AML-193 (cell line): ENCODE data around the gene CEP128.
A peak's percentile ranks its signal among the peaks of the same experiment; 100 is the strongest.

Source experiments
- DNase-seq, 2 experiments: peaks; one replicate each; lab custom pipeline; 2025; lab: John Stamatoyannopoulos, UW

The CEP128 gene

DNA sequence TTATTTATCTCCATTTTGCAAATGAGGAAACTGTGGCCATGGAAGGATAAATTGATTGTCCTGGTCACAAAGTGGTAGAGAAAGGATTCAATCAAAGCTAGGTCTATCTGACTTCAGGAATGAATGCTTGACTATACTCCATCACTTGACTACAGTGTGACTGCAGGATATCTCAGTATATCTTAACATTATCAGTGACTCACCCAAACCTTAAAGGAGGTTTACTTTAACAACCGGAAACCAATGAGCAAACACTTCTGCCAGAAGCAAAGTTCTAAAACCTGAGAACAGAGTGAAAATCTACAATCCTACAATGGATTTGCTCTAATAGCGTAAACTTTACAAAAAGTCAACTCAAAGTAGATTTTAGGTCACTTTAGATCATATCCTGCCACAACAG, 277.0 kb downstream of the CEP128 start:
- DNase-seq, result no peak

DNA sequence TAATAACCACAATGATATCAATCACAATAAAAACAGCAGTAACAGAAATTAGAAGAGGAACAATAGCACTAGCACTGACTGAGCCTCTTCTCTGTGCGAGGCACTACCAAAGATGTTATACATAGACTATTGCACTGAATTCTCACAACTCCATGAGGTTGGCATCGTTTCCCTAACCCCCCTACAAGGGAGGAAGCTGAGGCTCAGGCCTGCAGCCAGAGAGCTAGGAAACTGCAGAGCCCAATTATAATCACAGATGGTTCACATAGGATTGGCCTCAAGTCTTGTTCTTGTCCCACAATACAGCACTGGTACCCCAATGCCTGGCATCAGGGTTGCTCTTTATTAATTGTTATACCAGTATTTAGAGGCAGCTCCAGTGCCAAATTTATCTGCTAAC, 278.0 kb downstream of the CEP128 start:
- DNase-seq, result no peak

DNA sequence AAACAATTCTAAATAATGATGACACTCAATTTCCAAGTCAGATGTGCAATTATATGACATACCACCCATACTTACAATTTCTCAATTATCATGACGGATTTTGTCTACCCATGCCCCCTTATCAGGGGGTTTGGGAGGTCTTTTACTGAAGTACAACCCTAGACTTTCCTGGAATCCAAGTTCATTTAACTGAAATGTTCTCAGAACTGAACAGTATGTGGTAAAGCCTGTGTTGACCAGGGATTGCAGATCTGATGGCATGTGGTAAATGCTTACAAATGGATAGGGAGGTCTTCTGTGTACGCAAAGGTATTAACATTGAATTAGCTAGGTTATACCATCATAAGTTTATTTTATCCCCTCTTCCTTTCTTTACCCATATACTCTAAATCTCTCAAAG, 281.8 kb downstream of the CEP128 start:
- DNase-seq, result no peak

DNA sequence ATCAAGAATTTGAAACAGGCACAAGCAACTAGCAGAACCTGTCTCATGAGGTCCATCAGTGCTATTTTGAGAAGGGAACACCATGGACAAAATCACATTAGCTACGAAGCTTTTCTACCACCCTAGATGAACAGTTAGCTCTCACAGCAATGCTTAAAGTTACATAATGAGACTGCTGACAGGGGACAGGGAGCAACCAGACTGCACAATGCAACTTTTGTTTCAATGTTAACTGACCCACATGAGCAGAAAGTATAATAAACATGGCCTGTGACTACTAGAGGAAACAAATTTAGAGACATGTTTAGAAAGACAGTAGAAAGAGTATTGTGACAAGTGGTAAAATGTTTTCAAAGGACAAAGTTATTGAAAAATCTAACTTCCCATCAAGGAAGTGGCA, 282.8 kb downstream of the CEP128 start:
- DNase-seq, result no peak

DNA sequence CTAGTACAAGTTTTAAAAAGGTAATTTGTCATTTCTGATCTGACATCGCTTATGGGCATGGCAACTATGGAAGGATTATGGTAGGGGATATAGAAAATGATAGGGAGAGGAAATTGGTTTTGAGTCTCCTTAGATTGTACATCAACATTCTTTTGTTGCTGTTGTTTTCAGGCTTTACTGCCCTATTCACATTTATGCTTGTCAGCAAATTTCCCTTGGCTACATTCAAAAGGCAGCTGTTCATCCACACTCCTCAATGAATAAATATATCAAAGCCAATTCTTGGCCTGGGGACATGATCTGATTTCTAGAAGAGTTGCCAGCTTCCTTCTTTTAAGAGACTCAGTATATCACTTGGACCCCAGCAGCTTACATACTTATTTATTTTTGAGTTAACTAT, 283.4 kb downstream of the CEP128 start:
- no peak for DNase-seq

DNA sequence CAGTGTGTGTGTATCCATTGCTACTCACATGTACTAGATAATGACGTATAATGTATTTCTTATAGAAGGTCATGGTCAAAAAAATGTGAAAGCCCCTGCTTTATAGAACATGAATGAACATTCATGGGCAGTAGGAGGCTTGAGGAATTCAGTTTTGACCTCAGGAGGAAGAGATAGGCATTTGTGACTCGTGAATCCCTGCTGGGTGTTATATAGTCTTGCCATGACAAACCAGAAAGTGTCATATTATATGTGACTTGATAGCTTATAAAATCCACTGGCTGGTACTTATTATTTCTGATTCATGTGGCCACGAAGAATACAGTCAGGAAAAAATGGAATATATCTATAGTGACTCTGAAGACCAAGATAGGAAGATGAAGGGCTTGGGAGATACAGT, 287.6 kb downstream of the CEP128 start:
- no peak for DNase-seq

DNA sequence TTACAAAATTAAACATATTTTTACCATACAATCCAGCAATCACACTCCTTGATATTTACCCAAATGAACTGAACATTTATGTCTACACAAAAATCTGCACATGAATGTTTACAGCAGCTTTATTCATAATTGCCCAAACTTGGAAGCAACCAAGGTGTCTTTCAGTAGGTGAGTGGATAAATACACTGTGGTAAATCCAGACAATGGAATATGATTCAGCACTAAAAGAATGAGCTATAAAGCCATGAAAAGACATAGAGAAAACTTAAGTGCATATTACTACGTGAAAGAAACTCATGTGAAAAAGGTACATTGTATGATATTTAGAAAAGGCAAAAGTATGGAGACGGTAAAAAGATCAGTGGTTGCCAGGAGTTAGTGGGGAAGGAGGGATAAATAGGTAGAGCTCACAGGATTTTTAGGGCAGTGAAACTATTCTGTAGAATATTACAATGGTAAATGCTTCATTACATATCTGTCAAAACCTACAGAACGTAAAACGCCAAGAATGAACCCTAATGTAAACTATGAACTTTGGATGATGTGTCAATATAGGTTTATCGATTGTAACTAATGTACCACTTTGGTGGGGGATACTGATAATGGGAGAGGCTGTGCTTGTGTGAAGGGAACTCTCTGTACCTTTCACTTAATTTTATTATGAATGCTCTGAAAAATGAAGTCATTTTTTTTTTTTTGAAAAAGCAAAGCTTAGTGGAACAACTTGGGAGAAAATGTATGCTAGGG, 295.7 kb downstream of the CEP128 start:
- DNase-seq, result no peak

DNA sequence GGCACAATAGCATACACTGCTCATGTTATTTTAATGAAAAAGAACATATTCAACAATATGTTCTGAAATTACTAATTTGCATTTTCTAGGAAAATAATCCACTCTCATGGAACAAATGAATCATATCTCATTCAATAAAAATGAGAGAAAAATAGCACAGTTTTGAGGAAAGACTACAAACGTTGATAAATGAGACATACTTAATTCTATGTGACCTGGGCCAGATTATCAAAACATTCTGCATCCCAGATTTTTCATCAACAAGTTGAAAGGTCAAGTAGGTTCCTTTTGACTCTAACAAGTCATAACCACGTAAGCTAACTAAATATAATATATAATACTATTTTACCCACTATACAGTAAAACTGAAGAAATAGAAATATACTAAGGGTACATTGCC, 296.7 kb downstream of the CEP128 start:
- no peak for DNase-seq

DNA sequence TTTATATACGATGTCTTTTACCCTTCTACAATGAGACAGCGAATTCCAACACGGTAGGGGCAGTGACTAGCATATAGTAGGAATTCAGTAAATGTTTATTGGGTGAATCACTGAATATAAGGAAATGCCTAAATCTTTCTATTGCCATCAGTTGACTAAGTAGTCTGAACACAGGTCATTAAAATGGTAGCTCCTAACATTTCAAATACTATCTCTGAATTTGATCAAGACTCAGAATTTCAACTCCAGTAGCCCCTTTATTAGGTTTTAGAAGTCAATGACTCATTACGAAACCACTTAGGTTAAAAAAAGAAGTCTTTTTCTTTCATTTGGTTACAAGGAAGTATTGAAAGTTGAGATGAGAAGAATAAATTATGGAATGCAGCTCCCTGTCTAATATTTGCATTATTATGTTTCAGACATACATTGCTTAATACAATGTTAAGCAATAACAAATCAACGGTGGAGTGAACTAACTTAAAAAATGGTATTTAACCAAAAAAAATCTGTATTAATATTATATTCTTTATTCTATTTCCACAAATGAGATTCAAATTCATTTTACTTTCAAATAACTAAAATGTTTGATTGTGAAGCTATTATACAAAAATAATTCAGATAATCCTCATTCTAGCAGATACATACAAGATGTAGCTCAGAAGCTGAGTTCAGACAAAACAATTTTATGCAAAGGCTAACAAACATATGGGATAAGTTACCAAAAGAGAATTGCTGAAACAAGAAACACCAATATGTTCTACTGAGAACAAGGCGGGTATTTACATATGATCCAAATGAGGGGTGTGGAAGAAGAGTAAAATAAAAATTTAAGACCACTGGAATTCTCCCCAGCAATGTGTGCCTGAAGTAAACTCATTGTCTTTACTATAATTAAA, 302.7 kb downstream of the CEP128 start:
- DNase-seq, result no peak

DNA sequence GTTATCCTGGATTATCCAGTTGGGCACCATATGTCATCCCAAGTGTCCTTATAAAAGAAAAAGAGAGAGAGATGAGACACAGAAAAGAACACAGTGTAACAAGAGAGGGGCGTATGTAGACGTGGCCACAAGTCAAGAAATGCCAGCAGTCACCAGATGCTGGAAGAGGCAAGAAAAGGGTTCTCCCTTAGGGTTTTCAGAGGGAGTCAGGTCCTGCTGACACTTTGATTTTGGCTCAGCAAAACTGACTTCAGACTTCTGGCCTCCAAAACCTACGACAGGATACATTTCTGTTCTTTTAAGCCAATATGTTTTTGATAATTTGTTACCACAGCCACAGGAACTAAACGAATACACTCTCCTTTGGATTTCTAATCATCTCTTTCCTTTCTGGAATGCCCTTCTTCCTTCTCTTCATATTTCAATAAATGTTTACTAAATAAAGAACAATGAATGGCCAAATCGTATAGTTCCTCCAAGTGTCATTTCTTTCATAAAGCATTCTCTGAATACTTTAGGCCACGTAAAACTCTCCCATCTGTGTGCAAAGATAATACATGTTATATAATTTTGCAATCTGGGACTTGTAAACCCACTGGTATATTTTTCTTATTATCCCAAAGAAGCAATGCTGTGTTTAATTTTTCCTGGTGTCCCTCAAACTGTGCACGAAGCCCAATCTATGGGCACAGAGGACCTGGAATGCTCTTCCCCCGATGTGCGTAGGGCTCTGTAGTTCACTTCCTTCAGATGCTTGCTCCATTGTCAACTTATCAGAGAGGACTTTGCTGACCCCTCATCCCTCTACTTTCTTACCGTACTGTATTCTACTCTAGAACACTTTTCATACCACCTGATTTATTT, 303.6 kb downstream of the CEP128 start:
- DNase-seq, result no peak

DNA sequence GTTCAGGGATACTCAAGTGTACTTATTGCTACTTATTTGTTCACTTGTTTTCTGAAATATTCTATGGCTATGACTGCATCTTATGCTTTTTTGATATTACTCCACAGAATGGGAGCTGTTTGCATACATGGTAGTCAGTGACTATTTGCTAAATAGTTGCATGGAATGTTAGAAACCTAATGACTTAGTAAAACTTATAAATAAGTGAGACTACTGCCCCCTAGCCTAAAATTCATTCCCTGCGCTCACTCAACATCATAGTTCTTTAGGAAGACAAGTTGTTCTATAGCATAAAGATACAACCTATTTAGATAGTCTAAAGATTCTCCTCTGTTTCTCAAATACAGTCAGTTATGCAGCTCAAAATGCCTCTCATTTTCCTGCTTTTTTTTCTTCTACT, 305.5 kb downstream of the CEP128 start:
- peak in 1 of 2 experiments; percentile 5 for DNase-seq

DNA sequence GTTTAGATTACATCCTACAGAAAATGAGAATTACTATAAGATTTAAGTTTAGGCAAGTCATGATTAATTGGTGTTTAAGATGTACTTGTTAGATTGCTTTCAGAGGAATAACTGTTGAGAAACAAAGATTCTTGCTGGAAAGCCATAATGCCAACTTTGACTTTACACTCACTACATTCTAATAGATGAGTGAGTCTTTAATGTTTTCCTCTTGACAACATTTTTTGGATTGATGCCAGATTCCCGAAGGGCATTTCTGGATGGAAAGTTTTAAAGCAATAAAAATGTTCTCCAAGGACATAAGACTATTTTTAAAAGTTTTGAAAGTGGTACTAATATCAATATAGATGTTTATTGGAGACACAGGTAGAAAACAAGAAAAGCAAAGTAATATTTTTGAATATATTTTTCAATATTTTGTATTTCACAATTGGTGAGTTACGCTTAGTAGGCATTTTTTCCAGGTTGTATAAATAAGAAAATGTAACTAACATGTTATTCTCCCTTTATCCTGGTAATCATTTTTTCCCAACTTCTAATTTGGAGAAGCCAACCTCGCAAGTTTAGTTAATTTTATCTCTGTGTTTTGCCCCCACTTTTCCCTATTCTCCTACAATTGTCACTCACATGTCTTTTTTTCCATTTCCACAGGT, 307.3 kb downstream of the CEP128 start:
- DNase-seq, result no peak

DNA sequence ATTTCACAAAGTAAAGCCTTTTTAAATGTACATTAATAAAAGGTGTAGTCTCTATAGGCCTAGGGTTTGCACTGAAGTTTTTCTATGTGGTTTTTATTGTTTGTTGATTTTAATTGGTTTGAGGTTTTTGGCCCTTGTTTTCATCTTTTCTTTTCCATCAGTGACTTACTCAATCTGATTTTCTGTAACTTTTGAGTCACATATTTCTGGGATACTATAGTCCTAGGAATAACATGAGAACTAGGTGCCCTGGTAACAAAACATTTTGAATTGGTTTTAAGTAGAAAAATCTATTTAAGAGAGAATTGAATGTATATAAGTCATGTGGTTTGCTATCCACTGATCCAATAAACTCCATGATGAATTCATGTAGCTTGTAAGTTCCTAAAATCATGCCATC, 311.9 kb downstream of the CEP128 start:
- DNase-seq, result no peak

DNA sequence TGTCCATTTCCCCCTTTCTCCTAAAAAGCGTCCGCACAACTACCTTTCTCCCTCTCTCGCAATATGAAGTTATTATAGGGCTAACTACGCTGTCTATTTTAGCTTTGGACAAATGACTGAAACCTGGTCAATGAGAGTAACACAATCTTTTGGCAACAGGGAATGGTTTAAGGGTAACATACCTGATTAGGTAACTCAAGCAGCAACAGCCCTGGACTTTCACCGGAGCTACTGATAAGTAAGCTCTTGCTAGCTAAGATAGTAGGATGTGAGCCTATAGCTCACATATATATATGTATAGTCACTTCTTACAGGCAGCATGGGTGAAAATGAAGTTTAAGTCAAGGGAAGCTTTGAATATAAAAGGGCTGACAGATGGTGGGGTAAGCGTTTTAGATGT, 313.0 kb downstream of the CEP128 start:
- no peak for DNase-seq

DNA sequence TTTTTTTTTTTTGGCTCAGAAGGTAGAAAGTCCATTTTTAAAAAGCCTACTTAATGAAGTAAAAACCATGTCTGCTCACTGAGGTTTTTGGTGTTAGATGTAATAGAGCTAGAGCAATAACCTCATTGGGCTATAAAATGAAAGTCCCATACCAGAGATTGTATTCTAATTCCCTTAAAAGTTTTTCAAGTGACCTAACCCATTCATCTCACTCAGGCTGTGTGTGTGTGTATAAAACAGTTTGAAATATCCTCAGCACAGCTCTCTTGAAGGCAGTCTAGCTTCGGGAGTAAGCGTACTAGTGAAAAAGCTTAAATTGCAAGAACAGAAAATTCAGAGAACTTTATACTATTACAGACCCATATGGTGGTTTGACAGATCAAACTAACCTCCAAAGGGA, 313.8 kb downstream of the CEP128 start:
- DNase-seq, result no peak

DNA sequence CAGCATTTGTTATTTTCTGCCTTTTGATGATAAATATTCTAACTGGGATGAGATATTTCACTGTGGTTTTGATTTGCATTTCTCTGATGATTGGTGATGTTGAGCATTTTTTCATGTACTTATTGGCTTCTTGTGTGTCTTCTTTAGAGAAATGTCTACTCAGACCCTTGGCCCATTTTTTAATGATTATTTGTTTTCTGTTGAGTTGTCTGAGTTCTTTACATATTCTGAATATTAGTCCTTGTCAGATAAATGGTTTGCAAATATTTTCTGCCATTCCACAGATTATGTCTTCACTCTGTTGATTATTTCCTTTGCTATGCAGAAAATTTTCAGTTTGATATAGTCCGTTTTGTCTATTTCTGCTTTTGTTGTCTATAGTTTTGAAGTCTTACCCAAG, 317.0 kb downstream of the CEP128 start:
- no peak for DNase-seq

DNA sequence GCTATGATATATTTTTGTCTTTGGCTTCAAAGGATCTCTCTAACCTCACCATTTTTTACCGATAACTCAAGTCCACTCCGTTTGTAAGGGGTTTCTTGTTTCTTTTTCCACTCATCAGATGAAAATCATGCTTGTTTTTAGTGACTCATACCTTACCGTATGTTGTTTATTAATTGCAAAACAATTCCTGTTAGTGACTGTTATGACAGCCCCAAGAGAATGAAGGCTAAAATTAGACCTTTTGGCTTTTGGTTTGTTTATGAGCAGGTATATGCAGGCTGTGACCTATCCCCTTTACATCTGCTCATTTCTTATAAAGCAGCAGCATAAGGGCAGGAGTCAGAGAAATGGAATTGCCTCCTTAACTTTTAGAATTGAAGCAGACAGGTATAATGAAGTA, 319.8 kb downstream of the CEP128 start:
- DNase-seq, result no peak

DNA sequence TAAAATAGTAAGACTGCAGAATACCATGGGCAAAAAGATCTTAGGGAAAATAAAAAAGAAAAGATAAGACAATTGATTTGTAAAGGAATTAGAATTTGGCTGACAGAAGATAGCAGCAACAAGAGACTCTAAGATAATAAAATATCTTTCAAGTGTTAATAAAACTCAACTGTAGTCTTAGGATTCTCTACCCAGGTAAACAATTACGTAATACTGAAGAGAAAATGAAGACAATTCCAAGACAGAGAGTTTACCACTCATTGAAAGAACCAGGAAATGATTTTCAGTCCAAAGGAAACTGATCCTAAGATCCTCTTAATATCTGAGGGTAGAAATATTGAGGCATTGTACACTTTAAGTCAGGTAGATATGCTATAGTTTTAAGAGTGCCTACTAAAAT, 321.1 kb downstream of the CEP128 start:
- no peak for DNase-seq

DNA sequence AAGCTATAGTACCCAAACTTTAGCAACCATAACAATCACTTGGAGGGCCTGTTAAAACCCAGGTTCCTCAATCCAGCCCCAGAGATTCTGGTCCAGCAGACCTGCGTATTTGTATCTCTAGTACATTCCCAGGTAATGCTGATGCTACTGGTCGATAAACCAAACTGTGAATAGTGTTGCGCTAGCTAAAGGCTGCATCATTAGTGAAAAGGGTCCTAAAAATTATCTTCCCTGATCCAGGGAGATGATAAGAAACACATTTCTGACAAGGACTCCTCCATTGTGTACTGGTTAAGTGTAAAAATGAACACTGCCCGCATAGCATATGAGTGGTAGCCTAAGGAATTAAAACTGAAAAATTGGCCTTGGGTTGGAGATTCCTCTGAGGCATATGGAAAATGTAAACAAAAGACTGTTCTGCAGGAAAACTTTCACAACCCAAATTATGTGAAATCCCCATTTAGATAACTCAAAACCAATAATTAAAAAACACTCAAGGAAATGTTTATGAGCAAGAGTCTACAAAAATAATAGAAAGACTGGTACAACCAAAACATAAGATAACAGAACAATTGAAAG, 322.7 kb downstream of the CEP128 start:
- DNase-seq, result no peak

DNA sequence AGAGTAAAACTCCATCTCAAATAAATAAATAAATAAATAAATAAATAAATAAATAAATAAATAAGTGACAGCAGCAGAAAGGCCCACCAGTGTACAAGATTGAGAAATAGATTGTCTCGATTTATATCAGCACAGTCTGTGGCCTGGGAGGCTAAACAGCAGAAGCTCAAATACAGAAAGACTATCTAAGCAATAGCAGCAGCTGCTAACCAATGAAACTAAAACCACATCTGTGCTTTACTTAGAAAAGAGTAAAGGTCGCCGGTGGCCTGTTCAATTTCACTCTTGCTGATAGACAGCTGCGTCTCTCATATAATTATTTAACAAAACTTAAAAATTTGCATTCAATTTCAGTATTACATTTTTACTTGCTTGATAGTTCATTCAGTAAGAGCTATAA, 325.7 kb downstream of the CEP128 start:
- DNase-seq, result no peak

DNA sequence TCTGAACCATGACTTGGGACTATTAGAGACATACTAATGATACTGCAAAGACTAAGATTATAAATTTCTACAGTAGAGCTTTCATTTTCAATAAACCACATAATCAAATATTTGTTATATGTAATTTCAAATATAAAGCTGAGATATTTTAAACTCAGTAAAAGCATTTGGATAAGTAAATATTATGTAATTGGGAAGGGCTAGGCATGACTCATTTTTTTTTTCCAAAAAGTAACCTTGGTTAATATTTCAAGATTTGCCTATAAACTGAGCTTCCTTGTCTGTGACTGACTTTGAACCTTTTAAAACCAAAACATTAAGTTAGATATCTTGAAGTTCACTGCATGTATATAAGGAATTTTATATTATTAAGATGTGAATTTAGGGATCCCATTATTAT, 332.5 kb downstream of the CEP128 start:
- DNase-seq, result no peak

DNA sequence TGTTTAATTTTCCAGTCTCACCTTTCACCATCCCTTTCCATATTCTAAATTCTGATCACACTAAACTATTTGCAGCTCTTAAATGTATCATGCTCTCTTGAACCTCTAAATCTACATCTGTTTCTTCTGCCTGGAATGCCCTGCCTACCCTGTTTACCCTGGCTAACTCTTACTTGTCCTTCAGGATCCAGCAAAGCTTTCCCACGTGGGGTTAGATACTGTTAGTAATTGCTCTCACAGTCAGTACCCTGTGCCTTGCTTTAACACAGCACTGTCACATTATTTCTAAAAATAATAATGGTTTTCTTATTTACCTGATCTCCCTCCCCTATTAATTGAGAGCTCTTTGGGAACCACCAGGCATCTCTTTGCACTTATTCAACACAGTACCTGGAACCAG, 333.0 kb downstream of the CEP128 start:
- no peak for DNase-seq
